ENCODE data around the gene C19orf12. TPM values are rescaled to one million over a fixed set of nuclear protein-coding genes. Genes with fewer than 3 reads are reported as not detected.

Gene C19orf12
- total RNA-seq, 6 donors from 2014 or later = 11.4 to 30.4 (median 21.4) TPM

- peak overlapping the region in 3 of 4 donors; percentile 14 to 72 (median 64) for H3K27ac ChIP-seq
- no peak for DNase-seq
Observed at GRCh38 chr19:29675120-29675649, 39.9 kb downstream of the C19orf12 start.

GRCh38 chr19:29674374-29675119 is 40.5 kb downstream of the C19orf12 start:
- TF ChIP-seq CTCF (IDR thresholded peaks at IDR 0.05) (no peak), EP300 (IDR thresholded peaks at IDR 0.05) (no peak), POLR2AphosphoS5 (IDR thresholded peaks at IDR 0.05) (no peak), POLR2A (IDR thresholded peaks at IDR 0.05) (no peak)
- peak in 1 of 2 donors; percentile 82 for DNase-seq

More at GRCh38 chr19:29675120-29675649, 39.9 kb downstream of the C19orf12 start:
- WGBS, 2 donors = 90 to 91% methylated on average over 8 to 10 of the region's 10 CpGs
- no peak overlapping the region for H3K4me3 ChIP-seq
- peaks cover 3 to 48% (median 27%) of the 10 kb centered on the region in 4 donors for H3K36me3 ChIP-seq
- peaks cover 43 to 81% (median 61%) of the 10 kb centered on the region in 4 donors for H3K4me1 ChIP-seq
- no peaks in the 10 kb centered on the region for H3K9me3 ChIP-seq
- no peak for TF ChIP-seq POLR2AphosphoS5 (IDR thresholded peaks at IDR 0.05)
- TF ChIP-seq CTCF (IDR thresholded peaks at IDR 0.05) = no peak
- no peak for TF ChIP-seq EP300 (IDR thresholded peaks at IDR 0.05)
- no peak for TF ChIP-seq POLR2A (IDR thresholded peaks at IDR 0.05)
- no peaks in the 10 kb centered on the region for H3K27me3 ChIP-seq
- ATAC-seq (ENCODE audit: low FRiP score in 2 of 2) = no peak

GRCh38 chr19:29673451-29674371 is 41.4 kb downstream of the C19orf12 start:
- DNase-seq = peak in 1 of 2 donors; percentile 75
- no peak for ATAC-seq (ENCODE audit: low FRiP score in 2 of 2)
- H3K9me3 ChIP-seq = no peaks in the 10 kb centered on the region
- no peak overlapping the region for H3K4me3 ChIP-seq
- no peaks in the 10 kb centered on the region for H3K27me3 ChIP-seq
- peaks cover 3 to 47% (median 26%) of the 10 kb centered on the region in 4 donors for H3K36me3 ChIP-seq
- TF ChIP-seq EP300 (IDR thresholded peaks at IDR 0.05) (no peak), CTCF (IDR thresholded peaks at IDR 0.05) (no peak), POLR2AphosphoS5 (IDR thresholded peaks at IDR 0.05) (no peak), POLR2A (IDR thresholded peaks at IDR 0.05) (no peak)
- WGBS, 2 donors = 91 to 92% methylated on average over 52 to 56 of the region's 57 CpGs
- H3K27ac ChIP-seq = peak overlapping the region in 3 of 4 donors; percentile 21 to 75 (median 35)
- H3K4me1 ChIP-seq = peaks cover 41 to 75% (median 59%) of the 10 kb centered on the region in 4 donors

More at GRCh38 chr19:29674374-29675119, 40.5 kb downstream of the C19orf12 start:
- no peak for ATAC-seq (ENCODE audit: low FRiP score in 2 of 2)
- WGBS, 2 donors = 96 to 97% methylated on average over 27 to 33 of the region's 34 CpGs
- Histone ChIP-seq H3K27ac (peak overlapping the region in 1 of 4 donors; percentile 14), H3K4me3 (no peak overlapping the region), H3K9me3 (no peaks in the 10 kb centered on the region), H3K36me3 (peaks cover 3 to 48% (median 27%) of the 10 kb centered on the region in 4 donors), H3K27me3 (no peaks in the 10 kb centered on the region), H3K4me1 (peaks cover 37 to 75% (median 60%) of the 10 kb centered on the region in 4 donors)

GRCh38 chr19:29672933-29673336 is 42.1 kb downstream of the C19orf12 start:
- Histone ChIP-seq H3K27ac (peak overlapping the region; percentile 11 to 75 (median 33)), H3K4me3 (no peak overlapping the region), H3K27me3 (no peaks in the 10 kb centered on the region), H3K9me3 (no peaks in the 10 kb centered on the region), H3K4me1 (peaks cover 43 to 74% (median 60%) of the 10 kb centered on the region in 4 donors), H3K36me3 (peaks cover 3 to 41% (median 23%) of the 10 kb centered on the region in 4 donors)
- TF ChIP-seq CTCF (IDR thresholded peaks at IDR 0.05) (no peak), EP300 (IDR thresholded peaks at IDR 0.05) (no peak), POLR2AphosphoS5 (IDR thresholded peaks at IDR 0.05) (peak in 1 of 2 donors; percentile 54)
- WGBS, 2 donors = 75 to 88% methylated on average over 10 to 11 of the region's 11 CpGs
- no peak for DNase-seq
- no peak for ATAC-seq (ENCODE audit: low FRiP score in 2 of 2)

All from upper lobe of left lung (tissue), 6 donors.